K562 (cell line): ENCODE data around the gene LAGE3. TPM values are rescaled to one million over a fixed set of nuclear protein-coding genes. Genes with fewer than 3 reads are reported as not detected.

Experiments used
- BACH1 ChIP-seq: fragments of 200-800 bp; sonication (Bioruptor generic); IDR thresholded peaks from 2 replicates; pipeline ENCODE4 v1.6.1; 2016; ENCODE audit warnings: missing genetic modification characterization, missing compliant biosample characterization
- BRD4 ChIP-seq: fragments of 200-600 bp; sonication (generic); IDR thresholded peaks from 2 replicates; pipeline ENCODE4 v1.6.1; 2017; ENCODE audit warnings: inconsistent platforms
- EGR1 ChIP-seq: fragments of 450-650 bp; conservative IDR thresholded peaks from 2 replicates; pipeline ENCODE4 v1.6.1; 2017; ENCODE audit warnings: mild to moderate bottlenecking
- ELK3 ChIP-seq: fragments of 450-650 bp; formaldehyde crosslinking; IDR thresholded peaks from 2 replicates; pipeline ENCODE4 v1.4.0; 2020; ENCODE audit warnings: mild to moderate bottlenecking
- EZH2 ChIP-seq: IDR thresholded peaks from 2 replicates; pipeline ENCODE4 v1.6.1; 2012; ENCODE audit warnings: low read depth, mild to moderate bottlenecking, inconsistent platforms, low read length, borderline replicate concordance
- FOXP1 ChIP-seq: sonication (generic); formaldehyde crosslinking; IDR thresholded peaks from 2 replicates; pipeline ENCODE4 v1.8.0; 2022; ENCODE audit warnings: mild to moderate bottlenecking, missing genetic modification reagents
- FUS ChIP-seq: fragments of 200-400 bp; formaldehyde crosslinking; optimal IDR thresholded peaks from 2 replicates; pipeline ENCODE3; 2017; ENCODE audit warnings: low read depth, low read length
- MNT ChIP-seq, 2 experiments: fragments of 450-650 bp; conservative IDR thresholded peaks; 2 replicates each; pipeline ENCODE4 v1.6.1; 2017; ENCODE audit warnings: mild to moderate bottlenecking in 2 of 2, moderate library complexity in 2 of 2
- NR1H2 ChIP-seq: sonication (generic); formaldehyde crosslinking; IDR thresholded peaks from 2 replicates; pipeline ENCODE4 v1.4.0; 2020; ENCODE audit warnings: mild to moderate bottlenecking, missing genetic modification reagents
- POLR2H ChIP-seq: IDR thresholded peaks from 2 replicates; pipeline ENCODE4 v1.6.1; 2016; ENCODE audit warnings: missing genetic modification characterization, low read depth, mild to moderate bottlenecking, control low read depth, missing compliant biosample characterization, moderate library complexity
- PPARD ChIP-seq: fragments of 250-450 bp; sonication (Bioruptor Pico); IDR thresholded peaks from 2 replicates; pipeline ENCODE4 v1.8.0; 2022; ENCODE audit warnings: inconsistent platforms, mild to moderate bottlenecking, moderate library complexity
- RBM17 ChIP-seq: fragments of 200-400 bp; formaldehyde crosslinking; IDR thresholded peaks from 2 replicates; pipeline ENCODE4 v1.6.1; 2017; ENCODE audit warnings: low read depth, mild to moderate bottlenecking, low read length, borderline replicate concordance
- SIRT6 ChIP-seq: IDR thresholded peaks from one replicate; pipeline ENCODE4 v1.6.1; 2012; ENCODE audit warnings: low read depth, mild to moderate bottlenecking, control low read depth, inconsistent platforms, low read length, moderate library complexity
- TAF1 ChIP-seq: IDR thresholded peaks from 2 replicates; pipeline ENCODE4 v1.6.1; 2011; ENCODE audit warnings: mild to moderate bottlenecking, low read length, moderate library complexity; ENCODE audit not compliant: insufficient read depth, control insufficient read depth, severe bottlenecking; ENCODE audit errors: extremely low read depth
- TBP ChIP-seq: optimal IDR thresholded peaks from 2 replicates; pipeline ENCODE3; 2011; ENCODE audit warnings: low read depth, low read length, improper control_type of control experiment
- THRAP3 ChIP-seq: fragments of 450-650 bp; IDR thresholded peaks from 2 replicates; pipeline ENCODE4 v1.6.1; 2016; ENCODE audit warnings: mild to moderate bottlenecking, inconsistent platforms, borderline replicate concordance
- XRCC4 ChIP-seq: IDR thresholded peaks from one replicate; pipeline ENCODE4 v1.6.1; 2011; ENCODE audit not compliant: insufficient read depth, insufficient read length; ENCODE audit errors: extremely low read depth
- ZC3H8 ChIP-seq: fragments of 450-650 bp; IDR thresholded peaks from 2 replicates; pipeline ENCODE4 v1.6.1; 2017
- ZNF232 ChIP-seq: sonication (generic); formaldehyde crosslinking; IDR thresholded peaks from 2 replicates; pipeline ENCODE4 v1.8.0; 2022; ENCODE audit warnings: mild to moderate bottlenecking, missing genetic modification reagents
- ZNF695 ChIP-seq: fragments of 450-650 bp; formaldehyde crosslinking; IDR thresholded peaks from 2 replicates; pipeline ENCODE4 v1.4.0; 2020; ENCODE audit warnings: mild to moderate bottlenecking, moderate library complexity
- polyA plus RNA-seq, 8 experiments: library from polyadenylated mRNA; depleted of rRNA in 4 of 8; stranded (reverse) in 5 of 8; unstranded in 3 of 8; fragments of >200 nt; fragmentation: Nextera tagmentation in 2 of 8; fragmentation: Illumina TruSeq in 1 of 8; extraction: Ambion mirVana in 2 of 8; extraction: Trizol in 1 of 8; gene quantifications; 2 replicates each; pipeline versions ENCODE4 v1.2.1 to v1.2.3, GENCODE V29; 2011 to 2014; ENCODE audit warnings: inconsistent platforms in 1 of 8, missing spikeins in 1 of 8
- total RNA-seq, 7 experiments: library from RNA; depleted of rRNA in 6 of 7; stranded (reverse); fragments of >200 nt in 6 of 7; fragmentation: Illumina TruSeq in 2 of 7; extraction: Trizol in 2 of 7; gene quantifications; 2 replicates each; pipeline versions ENCODE4 v1.2.1 to v1.2.3, GENCODE V29; 2011 to 2021; ENCODE audit warnings: low replicate concordance in 1 of 7
- TF ChIP-seq, protein P1 (sequence below): fragments of 250-450 bp; sonication (Bioruptor Pico); IDR thresholded peaks from 2 replicates; pipeline ENCODE4 v1.5.0; 2021
- TF ChIP-seq, protein P2 (sequence below): fragments of 250-450 bp; sonication (Bioruptor Pico); IDR thresholded peaks from 2 replicates; pipeline ENCODE4 v1.8.0; 2022; ENCODE audit warnings: moderate library complexity, mild to moderate bottlenecking, inconsistent platforms
- TF ChIP-seq, protein P3 (sequence below): sonication (generic); formaldehyde crosslinking; IDR thresholded peaks from 2 replicates; pipeline ENCODE4 v1.8.0; 2022; ENCODE audit warnings: missing genetic modification reagents, mild to moderate bottlenecking, borderline replicate concordance

The LAGE3 gene
- total and polyA plus RNA-seq, 9 of the 15 experiments (the other 6 are each of a cell fraction or from before 2014, with no cell fraction given): 28.2 to 125 (median 35.8) TPM

- TF ChIP-seq, protein P1, sequence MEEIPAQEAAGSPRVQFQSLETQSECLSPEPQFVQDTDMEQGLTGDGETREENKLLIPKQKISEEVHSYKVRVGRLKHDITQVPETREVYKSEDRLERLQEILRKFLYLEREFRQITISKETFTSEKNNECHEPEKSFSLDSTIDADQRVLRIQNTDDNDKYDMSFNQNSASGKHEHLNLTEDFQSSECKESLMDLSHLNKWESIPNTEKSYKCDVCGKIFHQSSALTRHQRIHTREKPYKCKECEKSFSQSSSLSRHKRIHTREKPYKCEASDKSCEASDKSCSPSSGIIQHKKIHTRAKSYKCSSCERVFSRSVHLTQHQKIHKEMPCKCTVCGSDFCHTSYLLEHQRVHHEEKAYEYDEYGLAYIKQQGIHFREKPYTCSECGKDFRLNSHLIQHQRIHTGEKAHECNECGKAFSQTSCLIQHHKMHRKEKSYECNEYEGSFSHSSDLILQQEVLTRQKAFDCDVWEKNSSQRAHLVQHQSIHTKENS (CRISPR knock-in tag): no peak
- TF ChIP-seq POLR2H (tag): no peak
- TF ChIP-seq PPARD (CRISPR knock-in tag): no peak
- TF ChIP-seq FUS: no peak
- TF ChIP-seq SIRT6: no peak
- TF ChIP-seq, protein P2, sequence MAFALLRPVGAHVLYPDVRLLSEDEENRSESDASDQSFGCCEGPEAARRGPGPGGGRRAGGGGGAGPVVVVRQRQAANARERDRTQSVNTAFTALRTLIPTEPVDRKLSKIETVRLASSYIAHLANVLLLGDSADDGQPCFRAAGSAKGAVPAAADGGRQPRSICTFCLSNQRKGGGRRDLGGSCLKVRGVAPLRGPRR (CRISPR knock-in tag): no peak
- no peak for TF ChIP-seq NR1H2 (CRISPR knock-in tag)
- TF ChIP-seq MNT (conservative IDR thresholded peaks at IDR 0.05): no peak
- no peak for TF ChIP-seq EGR1
- TF ChIP-seq ZC3H8: no peak
- no peak for TF ChIP-seq XRCC4
- TF ChIP-seq TAF1: no peak
- no peak for TF ChIP-seq FOXP1
- no peak for TF ChIP-seq ELK3 (CRISPR knock-in tag)
- TF ChIP-seq RBM17: no peak
- TF ChIP-seq BRD4: no peak
- TF ChIP-seq, protein P3, sequence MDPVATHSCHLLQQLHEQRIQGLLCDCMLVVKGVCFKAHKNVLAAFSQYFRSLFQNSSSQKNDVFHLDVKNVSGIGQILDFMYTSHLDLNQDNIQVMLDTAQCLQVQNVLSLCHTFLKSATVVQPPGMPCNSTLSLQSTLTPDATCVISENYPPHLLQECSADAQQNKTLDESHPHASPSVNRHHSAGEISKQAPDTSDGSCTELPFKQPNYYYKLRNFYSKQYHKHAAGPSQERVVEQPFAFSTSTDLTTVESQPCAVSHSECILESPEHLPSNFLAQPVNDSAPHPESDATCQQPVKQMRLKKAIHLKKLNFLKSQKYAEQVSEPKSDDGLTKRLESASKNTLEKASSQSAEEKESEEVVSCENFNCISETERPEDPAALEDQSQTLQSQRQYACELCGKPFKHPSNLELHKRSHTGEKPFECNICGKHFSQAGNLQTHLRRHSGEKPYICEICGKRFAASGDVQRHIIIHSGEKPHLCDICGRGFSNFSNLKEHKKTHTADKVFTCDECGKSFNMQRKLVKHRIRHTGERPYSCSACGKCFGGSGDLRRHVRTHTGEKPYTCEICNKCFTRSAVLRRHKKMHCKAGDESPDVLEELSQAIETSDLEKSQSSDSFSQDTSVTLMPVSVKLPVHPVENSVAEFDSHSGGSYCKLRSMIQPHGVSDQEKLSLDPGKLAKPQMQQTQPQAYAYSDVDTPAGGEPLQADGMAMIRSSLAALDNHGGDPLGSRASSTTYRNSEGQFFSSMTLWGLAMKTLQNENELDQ: no peak
- no peak for TF ChIP-seq ZNF232 (CRISPR knock-in tag)
- no peak for TF ChIP-seq BACH1 (tag)
- no peak for TF ChIP-seq ZNF695 (CRISPR knock-in tag)
- no peak for TF ChIP-seq THRAP3
- peak; percentile 28 for TF ChIP-seq TBP
- no peak for TF ChIP-seq EZH2
Measured at GRCh38 chrX:154526901-154527675, 48.0 kb upstream of the LAGE3 start (continued).
